ENCODE data around the gene LRP1B. TPM values are rescaled to one million over a fixed set of nuclear protein-coding genes. Genes with fewer than 3 reads are reported as not detected.

Gene LRP1B
- total RNA-seq, 1 donor from 2014 or later = 0.38 TPM

GRCh38 chr2:141611176-141611571 lies 519.6 kb downstream of the LRP1B start:
- Histone ChIP-seq H3K27me3 (ENCODE audit: control insufficient read depth, insufficient read depth, low read length) (no peaks in the 10 kb centered on the region), H3K4me3 (ENCODE audit: low read depth, low read length) (no peak overlapping the region), H3K36me3 (ENCODE audit: control insufficient read depth, insufficient read depth, low read length) (no peaks in the 10 kb centered on the region)
- TF ChIP-seq CTCF (IDR thresholded peaks at IDR 0.05; ENCODE audit: insufficient read depth, low read length, poor library complexity, severe bottlenecking) = no peak
- DNase-seq (ENCODE audit: low read depth) = no peak

GRCh38 chr2:141610564-141611175 lies 520.1 kb downstream of the LRP1B start:
- H3K27me3 ChIP-seq (ENCODE audit: control insufficient read depth, insufficient read depth, low read length) = no peaks in the 10 kb centered on the region
- no peak for TF ChIP-seq CTCF (IDR thresholded peaks at IDR 0.05; ENCODE audit: insufficient read depth, low read length, poor library complexity, severe bottlenecking)
- no peaks in the 10 kb centered on the region for H3K36me3 ChIP-seq (ENCODE audit: control insufficient read depth, insufficient read depth, low read length)
- no peak for DNase-seq (ENCODE audit: low read depth)
- no peak overlapping the region for H3K4me3 ChIP-seq (ENCODE audit: low read depth, low read length)

- TF ChIP-seq CTCF (IDR thresholded peaks at IDR 0.05; ENCODE audit: insufficient read depth, low read length, poor library complexity, severe bottlenecking) = no peak
- no peak for DNase-seq (ENCODE audit: low read depth)
- Histone ChIP-seq H3K36me3 (ENCODE audit: control insufficient read depth, insufficient read depth, low read length) (no peaks in the 10 kb centered on the region), H3K27me3 (ENCODE audit: control insufficient read depth, insufficient read depth, low read length) (no peaks in the 10 kb centered on the region), H3K4me3 (ENCODE audit: low read depth, low read length) (no peak overlapping the region)
Observed at GRCh38 chr2:141605163-141605562, 525.7 kb downstream of the LRP1B start.

- H3K27me3 ChIP-seq (ENCODE audit: control insufficient read depth, insufficient read depth, low read length) = no peaks in the 10 kb centered on the region
- H3K36me3 ChIP-seq (ENCODE audit: control insufficient read depth, insufficient read depth, low read length) = no peaks in the 10 kb centered on the region
- TF ChIP-seq CTCF (IDR thresholded peaks at IDR 0.05; ENCODE audit: insufficient read depth, low read length, poor library complexity, severe bottlenecking) = no peak
- H3K4me3 ChIP-seq (ENCODE audit: low read depth, low read length) = no peak overlapping the region
- DNase-seq (ENCODE audit: low read depth) = no peak
Observed at GRCh38 chr2:141601511-141602152, 529.2 kb downstream of the LRP1B start.

- no peaks in the 10 kb centered on the region for H3K27me3 ChIP-seq (ENCODE audit: control insufficient read depth, insufficient read depth, low read length)
- no peaks in the 10 kb centered on the region for H3K36me3 ChIP-seq (ENCODE audit: control insufficient read depth, insufficient read depth, low read length)
- no peak for DNase-seq (ENCODE audit: low read depth)
- H3K4me3 ChIP-seq (ENCODE audit: low read depth, low read length) = no peak overlapping the region
- TF ChIP-seq CTCF (IDR thresholded peaks at IDR 0.05; ENCODE audit: insufficient read depth, low read length, poor library complexity, severe bottlenecking) = no peak
Observed at GRCh38 chr2:141599721-141600120, 531.1 kb downstream of the LRP1B start.

GRCh38 chr2:141598982-141599381 lies 531.8 kb downstream of the LRP1B start:
- TF ChIP-seq CTCF (IDR thresholded peaks at IDR 0.05; ENCODE audit: insufficient read depth, low read length, poor library complexity, severe bottlenecking) = no peak
- no peak for DNase-seq (ENCODE audit: low read depth)
- H3K27me3 ChIP-seq (ENCODE audit: control insufficient read depth, insufficient read depth, low read length) = no peaks in the 10 kb centered on the region
- no peak overlapping the region for H3K4me3 ChIP-seq (ENCODE audit: low read depth, low read length)
- no peaks in the 10 kb centered on the region for H3K36me3 ChIP-seq (ENCODE audit: control insufficient read depth, insufficient read depth, low read length)

All from kidney epithelial cell (primary cell).